GM10248 (cell line): Measurements from ENCODE around the gene CEP112.
"Not testable (repeated sequence)": the region's sequence is repeated elsewhere in the genome, so short reads cannot be mapped to it uniquely, and the experiment has no call there.

Experiments
- CTCF ChIA-PET: fragments of 300-600 bp; sonication (Branson Sonifier 250); formaldehyde crosslinking; extraction: SDS; loops from one replicate; lab custom pipeline; 2021; ENCODE audit warnings: antibody characterized with exemption; lab: Yijun Ruan, JAX
- POLR2A ChIA-PET: fragments of 350-650 bp; sonication (Branson Sonifier 250); formaldehyde crosslinking; extraction: SDS; loops from one replicate; lab custom pipeline; 2020; ENCODE audit warnings: antibody characterized with exemption; lab: Yijun Ruan, JAX
- DNase-seq: peaks from one replicate; pipeline ENCODE4 v3.0.0; 2012; ENCODE audit errors: extremely low spot score
- CTCF ChIP-seq: IDR thresholded peaks from 2 replicates; pipeline ENCODE4 v1.5.1; 2012; ENCODE audit warnings: mild to moderate bottlenecking, low read depth; ENCODE audit errors: extremely low read depth, missing control alignments, control extremely low read depth

The CEP112 gene

DNA sequence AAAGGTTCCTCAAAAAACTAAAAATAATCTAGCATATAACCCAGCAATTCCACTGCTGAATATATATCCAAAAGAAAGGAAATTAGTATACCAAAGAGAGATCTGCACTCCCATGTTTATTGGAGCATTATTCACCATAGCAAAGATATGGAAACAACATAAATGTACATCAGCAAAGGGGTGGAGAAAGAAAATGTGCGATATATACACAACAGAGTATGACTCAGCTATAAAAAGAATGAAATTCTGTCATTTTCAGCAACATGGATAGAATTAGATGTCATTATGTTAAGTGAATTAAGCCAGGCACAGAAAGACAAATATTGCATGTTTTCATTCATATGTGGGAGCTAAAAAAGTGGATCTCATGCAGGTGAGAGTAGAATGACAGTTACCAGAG, 350.8 kb downstream of the CEP112 start:
- no peak for DNase-seq
- ChIA-PET POLR2A (no interaction called here), CTCF (no interaction called here)
- TF ChIP-seq CTCF = no peak

DNA sequence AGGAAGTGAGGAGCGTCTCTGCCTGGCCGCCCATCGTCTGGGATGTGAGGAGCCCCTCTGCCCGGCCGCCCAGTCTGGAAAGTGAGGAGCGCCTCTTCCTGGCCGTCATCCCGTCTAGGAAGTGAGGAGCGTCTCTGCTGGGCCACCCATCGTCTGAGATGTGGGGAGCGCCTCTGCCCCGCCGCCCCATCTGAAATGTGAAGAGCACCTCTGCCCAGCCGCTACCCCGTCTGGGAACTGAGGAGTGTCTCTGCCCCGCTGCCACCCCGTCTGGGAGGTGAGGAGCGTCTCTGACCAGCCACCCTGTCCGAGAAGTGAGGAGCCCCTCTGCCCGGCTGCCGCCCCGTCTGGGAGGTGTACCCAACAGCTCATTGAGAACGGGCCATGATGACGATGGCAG, 354.7 kb downstream of the CEP112 start:
- POLR2A ChIA-PET, DNase-seq, CTCF ChIA-PET: not testable (repeated sequence)

DNA sequence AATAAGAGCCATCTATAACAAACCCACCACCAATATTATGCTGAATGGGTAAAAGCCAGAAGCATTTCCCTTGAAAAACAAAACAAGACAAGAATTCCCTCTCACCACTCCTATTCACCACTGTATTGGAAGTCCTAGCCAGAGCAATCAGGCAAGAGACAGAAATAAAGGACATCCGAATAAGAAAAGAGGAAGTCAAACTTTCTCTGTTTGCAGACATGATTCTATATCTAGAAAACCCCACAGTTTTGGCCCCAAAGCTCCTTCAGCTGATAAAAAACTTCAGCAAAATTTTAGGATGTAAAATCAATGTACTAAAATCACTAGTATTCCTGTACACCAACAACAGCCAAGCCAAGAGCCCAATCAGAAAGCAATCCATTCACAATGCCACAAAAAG, 358.7 kb downstream of the CEP112 start:
- ChIA-PET POLR2A (no interaction called here), CTCF (no interaction called here)
- no peak for TF ChIP-seq CTCF
- DNase-seq = no peak

DNA sequence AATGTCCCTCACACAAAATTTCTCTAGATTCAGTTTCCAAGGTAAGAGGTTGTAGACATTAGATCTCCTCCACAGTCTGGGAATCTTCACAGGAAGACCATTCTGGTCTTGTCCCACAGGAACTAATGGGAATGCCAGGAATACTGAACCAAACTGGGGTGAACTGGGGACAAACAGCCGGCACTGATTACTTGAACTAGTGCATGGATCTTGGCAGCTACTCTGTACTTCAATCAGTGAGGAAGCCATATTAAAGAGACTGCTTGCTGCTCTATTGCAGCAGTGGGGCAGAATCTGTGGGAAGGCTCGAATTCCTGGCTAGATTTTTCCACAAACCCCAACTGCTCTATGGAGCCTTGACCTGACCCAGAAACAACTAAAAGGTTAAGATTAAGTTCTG, 361.6 kb downstream of the CEP112 start:
- POLR2A ChIA-PET = no interaction called here
- no peak for DNase-seq

DNA sequence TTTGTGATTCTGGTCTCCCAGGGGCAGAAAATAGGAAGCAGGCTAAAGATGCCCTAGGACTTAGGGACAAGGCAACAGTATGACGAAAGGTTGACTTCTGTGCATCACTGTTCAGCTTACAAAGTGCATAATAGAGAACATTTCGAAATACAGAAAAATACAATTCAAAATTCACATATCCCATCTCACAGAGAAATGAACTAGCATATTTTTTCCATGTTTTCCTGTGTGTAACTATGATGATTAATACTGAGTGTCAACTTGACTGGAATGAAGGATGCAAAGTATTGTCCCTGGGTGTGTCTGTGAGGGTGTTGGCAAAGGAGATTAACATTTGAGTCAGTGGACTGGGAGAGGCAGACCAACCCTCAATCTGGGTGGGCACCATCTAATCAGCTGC, 365.4 kb downstream of the CEP112 start:
- CTCF ChIA-PET = interaction anchor here (1.2 kb wide), 1 partner anchor 171 kb away, joined by 3 read pairs; no protein-coding TSS in a partner anchor
- POLR2A ChIA-PET, DNase-seq: not testable (repeated sequence)

More for the DNA sequence above, 361.6 kb downstream of the CEP112 start:
- no peak for TF ChIP-seq CTCF
- CTCF ChIA-PET = no interaction called here

DNA sequence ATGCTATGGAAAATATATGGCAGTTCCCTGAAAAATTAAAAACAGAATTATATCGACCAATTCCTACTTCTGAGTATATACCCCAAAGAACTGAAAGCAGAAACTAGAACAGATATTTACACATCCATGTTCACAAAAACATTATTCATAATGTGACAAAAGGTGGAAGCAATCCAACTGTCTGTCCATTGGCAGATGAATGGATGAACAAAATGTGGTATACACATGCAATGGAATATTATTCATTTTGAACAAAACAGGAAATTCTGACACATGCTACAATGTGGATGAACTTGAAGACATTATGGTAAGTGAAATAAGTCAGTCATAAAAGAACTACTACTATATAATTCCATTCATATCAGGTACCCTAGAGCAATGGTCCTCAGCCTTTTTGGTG, 367.0 kb downstream of the CEP112 start:
- CTCF ChIA-PET = no interaction called here
- no peak for DNase-seq
- POLR2A ChIA-PET = no interaction called here
- TF ChIP-seq CTCF = no peak

DNA sequence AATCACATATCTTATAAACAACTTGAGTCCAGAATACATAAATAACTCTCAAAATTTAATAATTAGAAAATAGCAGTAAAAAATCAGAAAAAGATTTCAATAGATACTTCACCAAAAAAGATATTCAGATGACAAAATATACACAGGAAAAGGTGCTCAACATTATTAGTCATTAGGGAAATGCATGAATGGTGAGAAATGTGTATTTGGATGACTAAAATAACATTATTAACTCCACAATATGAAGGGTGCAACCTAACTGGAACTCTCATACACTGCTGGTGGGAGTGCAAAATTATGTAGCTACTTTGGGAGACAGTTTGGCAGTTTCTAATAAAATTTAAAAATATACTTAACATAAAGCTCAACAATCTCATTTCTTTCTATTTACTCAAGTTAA, 368.2 kb downstream of the CEP112 start:
- TF ChIP-seq CTCF = no peak
- CTCF ChIA-PET = no interaction called here
- POLR2A ChIA-PET = no interaction called here
- no peak for DNase-seq

DNA sequence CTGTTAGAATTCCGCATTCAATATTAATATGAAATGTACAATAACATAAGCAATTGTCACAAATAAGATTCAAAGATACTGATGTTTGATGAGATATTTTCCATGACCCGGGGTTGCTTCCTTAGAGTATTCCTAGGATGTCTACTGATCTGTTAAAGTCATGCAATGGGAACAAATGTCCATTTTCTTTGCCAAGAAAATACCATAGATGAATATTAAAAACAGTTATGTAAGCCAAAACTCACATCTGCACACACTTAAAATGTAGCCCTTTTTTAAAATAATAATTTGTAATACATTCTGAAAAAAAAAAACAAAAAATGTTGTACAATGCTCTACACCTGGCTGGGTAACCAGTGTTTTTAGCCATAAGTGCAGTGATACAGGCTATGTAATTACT, 371.1 kb downstream of the CEP112 start:
- ChIA-PET CTCF (interaction anchor here (2.1 kb wide), 1 partner anchor 27 kb away, joined by 6 read pairs; no protein-coding TSS in a partner anchor), POLR2A (no interaction called here)
- TF ChIP-seq CTCF = no peak
- no peak for DNase-seq
